ENCODE results near the gene COPS7A.

The COPS7A gene, protein sequence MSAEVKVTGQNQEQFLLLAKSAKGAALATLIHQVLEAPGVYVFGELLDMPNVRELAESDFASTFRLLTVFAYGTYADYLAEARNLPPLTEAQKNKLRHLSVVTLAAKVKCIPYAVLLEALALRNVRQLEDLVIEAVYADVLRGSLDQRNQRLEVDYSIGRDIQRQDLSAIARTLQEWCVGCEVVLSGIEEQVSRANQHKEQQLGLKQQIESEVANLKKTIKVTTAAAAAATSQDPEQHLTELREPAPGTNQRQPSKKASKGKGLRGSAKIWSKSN

DNA sequence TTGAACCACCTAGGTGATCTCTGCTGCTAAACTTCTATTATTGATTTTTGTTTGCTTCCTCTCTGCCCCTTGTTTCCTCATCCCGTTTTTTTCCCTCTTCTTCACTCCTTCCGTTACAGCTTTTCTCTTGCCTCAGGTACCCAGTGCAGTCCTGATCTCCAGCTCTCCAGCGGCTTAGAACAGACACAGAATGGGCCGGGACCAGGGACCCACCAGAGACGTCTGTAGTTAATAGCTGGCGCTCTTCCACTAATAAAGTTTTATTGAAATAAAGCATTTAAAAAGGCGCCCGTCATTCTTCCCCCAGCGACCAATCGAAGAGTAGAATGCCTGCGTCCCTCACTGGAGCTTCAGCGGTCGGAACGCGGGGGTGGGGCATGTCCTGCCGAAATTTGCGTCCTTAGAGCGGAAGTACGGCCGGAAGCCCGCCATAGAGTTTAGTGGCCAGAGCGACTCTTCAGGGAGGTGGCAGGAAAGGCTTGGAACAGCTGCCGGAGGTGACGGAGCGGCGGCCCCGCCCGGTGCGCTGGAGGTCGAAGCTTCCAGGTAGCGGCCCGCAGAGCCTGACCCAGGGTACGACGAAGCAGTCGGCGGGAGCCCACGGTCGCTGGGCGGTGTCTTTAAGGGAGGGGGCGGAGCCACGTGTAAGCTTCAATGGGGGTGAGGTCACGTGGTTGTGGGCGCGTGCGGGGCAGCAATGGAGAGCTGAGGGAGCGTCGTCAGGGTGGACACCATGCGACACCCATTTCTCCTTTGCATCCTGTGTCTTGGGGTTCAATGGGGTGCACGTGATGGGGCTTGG is at the start of gene COPS7A:
Gene COPS7A, plus strand, starts transcription at position 440 of the 802 bp plus-strand sequence. CDS start 611 bp downstream, outside the sequence.
- no peaks in the 10 kb centered on the region for H3K9me3 ChIP-seq (replicated peaks; ENCODE audit: insufficient read depth, low read length)
- H3K4me1 ChIP-seq (ENCODE audit: low read length) = peaks cover 6% of the 10 kb centered on the region
- peaks cover 7% of the 10 kb centered on the region for H3F3A ChIP-seq (ENCODE audit: insufficient read depth, low read length)
- H2AFZ ChIP-seq (ENCODE audit: low read length) = peak within 1 kb of the TSS; percentile 89
- H3K9me2 ChIP-seq (replicated peaks; ENCODE audit: insufficient read depth, low read length) = no peaks in the 10 kb centered on the region
- peak within 1 kb of the TSS; percentile 95 for H3K4me2 ChIP-seq (ENCODE audit: low read depth, low read length)
- no peaks in the 10 kb centered on the region for H4K20me1 ChIP-seq (ENCODE audit: insufficient read depth, low read length)
- H3K9ac ChIP-seq (ENCODE audit: low read length) = peak within 1 kb of the TSS; percentile 70
- no peaks in the 10 kb centered on the region for H3K27me3 ChIP-seq (replicated peaks; ENCODE audit: insufficient read depth, low read length)
- peak within 1 kb of the TSS; percentile 73 for H3K27ac ChIP-seq (ENCODE audit: low read length)
- 0 out of 2 replicates have a peak, but pooled peaks cover 5% of the 10 kb centered on the region for H3K36me3 ChIP-seq (replicated peaks; ENCODE audit: insufficient read depth, low read length)
- TF ChIP-seq EZH2 (optimal IDR thresholded peaks at IDR 0.05; ENCODE audit: low read depth, low read length) = no peak
- TF ChIP-seq, protein P1, sequence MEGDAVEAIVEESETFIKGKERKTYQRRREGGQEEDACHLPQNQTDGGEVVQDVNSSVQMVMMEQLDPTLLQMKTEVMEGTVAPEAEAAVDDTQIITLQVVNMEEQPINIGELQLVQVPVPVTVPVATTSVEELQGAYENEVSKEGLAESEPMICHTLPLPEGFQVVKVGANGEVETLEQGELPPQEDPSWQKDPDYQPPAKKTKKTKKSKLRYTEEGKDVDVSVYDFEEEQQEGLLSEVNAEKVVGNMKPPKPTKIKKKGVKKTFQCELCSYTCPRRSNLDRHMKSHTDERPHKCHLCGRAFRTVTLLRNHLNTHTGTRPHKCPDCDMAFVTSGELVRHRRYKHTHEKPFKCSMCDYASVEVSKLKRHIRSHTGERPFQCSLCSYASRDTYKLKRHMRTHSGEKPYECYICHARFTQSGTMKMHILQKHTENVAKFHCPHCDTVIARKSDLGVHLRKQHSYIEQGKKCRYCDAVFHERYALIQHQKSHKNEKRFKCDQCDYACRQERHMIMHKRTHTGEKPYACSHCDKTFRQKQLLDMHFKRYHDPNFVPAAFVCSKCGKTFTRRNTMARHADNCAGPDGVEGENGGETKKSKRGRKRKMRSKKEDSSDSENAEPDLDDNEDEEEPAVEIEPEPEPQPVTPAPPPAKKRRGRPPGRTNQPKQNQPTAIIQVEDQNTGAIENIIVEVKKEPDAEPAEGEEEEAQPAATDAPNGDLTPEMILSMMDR (IDR thresholded peaks at IDR 0.05; ENCODE audit: low read length) = no peak
- no peak for TF ChIP-seq EZH2phosphoT487 (IDR thresholded peaks at IDR 0.05; ENCODE audit: low read length)
- H3K79me2 ChIP-seq (ENCODE audit: low read length) = peaks cover 7% of the 10 kb centered on the region
- peak within 1 kb of the TSS; percentile 70 for H3K4me3 ChIP-seq (ENCODE audit: low read length)
- peak; percentile 100 for DNase-seq

DNA sequence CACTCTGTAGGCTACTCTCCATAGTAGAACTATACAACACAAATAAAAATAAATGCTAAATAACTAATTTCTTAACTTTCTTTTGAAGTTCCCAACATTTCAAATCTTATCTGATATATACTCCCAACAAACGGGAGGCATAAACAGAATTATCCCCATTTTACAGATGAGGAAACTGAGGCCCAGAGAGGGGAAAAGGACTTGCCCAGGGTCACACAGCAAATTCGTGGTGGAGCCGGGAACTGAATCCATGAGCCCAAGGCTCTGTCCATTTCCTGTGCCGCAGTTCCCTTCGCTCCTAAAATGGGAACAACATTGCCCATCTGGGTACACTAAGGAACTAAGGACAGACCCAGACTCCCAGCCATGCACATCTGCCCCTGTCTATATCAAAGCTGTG is 46.9 kb upstream of the COPS7A start:
- Histone ChIP-seq H3K9me2 (replicated peaks; ENCODE audit: insufficient read depth, low read length) (no peaks in the 10 kb centered on the region), H3K9me3 (replicated peaks; ENCODE audit: insufficient read depth, low read length) (no peaks in the 10 kb centered on the region), H3K79me2 (ENCODE audit: low read length) (peaks cover 42% of the 10 kb centered on the region), H3K36me3 (replicated peaks; ENCODE audit: insufficient read depth, low read length) (peaks cover 29% of the 10 kb centered on the region), H4K20me1 (ENCODE audit: insufficient read depth, low read length) (no peaks in the 10 kb centered on the region), H2AFZ (ENCODE audit: low read length) (no peak overlapping the region), H3K4me3 (ENCODE audit: low read length) (no peak overlapping the region), H3K4me1 (ENCODE audit: low read length) (no peaks in the 10 kb centered on the region), H3F3A (ENCODE audit: insufficient read depth, low read length) (no peaks in the 10 kb centered on the region), H3K27me3 (replicated peaks; ENCODE audit: insufficient read depth, low read length) (no peaks in the 10 kb centered on the region), H3K4me2 (ENCODE audit: low read depth, low read length) (no peak overlapping the region), H3K9ac (ENCODE audit: low read length) (no peak overlapping the region), H3K27ac (ENCODE audit: low read length) (no peak overlapping the region)
- DNase-seq = no peak
- TF ChIP-seq, protein P1 (IDR thresholded peaks at IDR 0.05; ENCODE audit: low read length) = no peak
- TF ChIP-seq EZH2phosphoT487 (IDR thresholded peaks at IDR 0.05; ENCODE audit: low read length) = no peak
- TF ChIP-seq EZH2 (optimal IDR thresholded peaks at IDR 0.05; ENCODE audit: low read depth, low read length) = no peak

DNA sequence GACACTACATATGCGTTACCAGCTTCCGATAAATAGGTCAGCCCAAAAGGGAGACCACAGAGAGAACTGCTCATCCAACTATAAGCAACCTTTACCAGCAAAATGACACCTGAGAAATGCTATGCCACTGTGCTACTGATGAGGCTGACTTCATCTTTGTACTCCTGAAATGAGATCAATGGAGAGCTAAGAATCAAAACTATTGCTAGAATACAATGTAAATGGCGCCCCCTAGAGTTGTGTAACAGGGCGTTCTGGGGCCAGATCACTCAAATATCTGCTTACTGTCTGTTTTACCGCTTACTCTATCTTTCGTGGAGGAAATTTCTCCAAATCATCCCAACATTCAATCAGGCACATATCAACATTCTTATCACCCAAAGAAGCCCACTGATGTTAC is 39.2 kb upstream of the COPS7A start:
- Histone ChIP-seq H3K9me3 (replicated peaks; ENCODE audit: insufficient read depth, low read length) (no peaks in the 10 kb centered on the region), H3K9me2 (replicated peaks; ENCODE audit: insufficient read depth, low read length) (no peaks in the 10 kb centered on the region), H3K4me1 (ENCODE audit: low read length) (peaks cover 18% of the 10 kb centered on the region), H4K20me1 (ENCODE audit: insufficient read depth, low read length) (0 out of 2 replicates have a peak, but pooled peaks cover 3% of the 10 kb centered on the region), H3K9ac (ENCODE audit: low read length) (no peak overlapping the region), H3K27me3 (replicated peaks; ENCODE audit: insufficient read depth, low read length) (no peaks in the 10 kb centered on the region), H2AFZ (ENCODE audit: low read length) (no peak overlapping the region), H3K36me3 (replicated peaks; ENCODE audit: insufficient read depth, low read length) (no peaks in the 10 kb centered on the region), H3F3A (ENCODE audit: insufficient read depth, low read length) (no peaks in the 10 kb centered on the region), H3K27ac (ENCODE audit: low read length) (no peak overlapping the region), H3K4me3 (ENCODE audit: low read length) (no peak overlapping the region), H3K4me2 (ENCODE audit: low read depth, low read length) (no peak overlapping the region), H3K79me2 (ENCODE audit: low read length) (peaks cover 95% of the 10 kb centered on the region)
- DNase-seq = peak; percentile 33
- TF ChIP-seq, protein P1 (IDR thresholded peaks at IDR 0.05; ENCODE audit: low read length) = peak; percentile 59
- no peak for TF ChIP-seq EZH2 (optimal IDR thresholded peaks at IDR 0.05; ENCODE audit: low read depth, low read length)
